Loucy (cell line): ENCODE measurements around the gene NRCAM.

Source experiments
- H2AFZ ChIP-seq: fragments of 200-600 bp; sonication (generic); 2 replicates; pipeline ENCODE4 v1.6.0; 2016; ENCODE audit warnings: antibody characterized with exemption, mild to moderate bottlenecking, low read length, moderate library complexity
- H3F3A ChIP-seq: fragments of 200-600 bp; 2 replicates; pipeline ENCODE4 v1.6.0; 2016; ENCODE audit warnings: antibody characterized with exemption, low read depth, mild to moderate bottlenecking
- H3K27me3 ChIP-seq: fragments of 200-600 bp; sonication (generic); 2 replicates; pipeline ENCODE4 v1.6.1; 2014; ENCODE audit warnings: low read length, mild to moderate bottlenecking; ENCODE audit not compliant: insufficient read depth, poor library complexity, severe bottlenecking
- H3K36me3 ChIP-seq: fragments of 200-600 bp; sonication (generic); 2 replicates; pipeline ENCODE4 v1.6.1; 2016; ENCODE audit warnings: low read length; ENCODE audit not compliant: insufficient read depth
- H3K4me1 ChIP-seq: fragments of 200-600 bp; sonication (generic); 2 replicates; pipeline ENCODE4 v1.5.1; 2014; ENCODE audit warnings: low read length, mild to moderate bottlenecking; ENCODE audit not compliant: insufficient read depth, poor library complexity, severe bottlenecking
- H3K4me2 ChIP-seq: fragments of 200-600 bp; sonication (generic); 2 replicates; pipeline ENCODE4 v1.6.0; 2014; ENCODE audit warnings: antibody characterized with exemption, low read length, low read depth, mild to moderate bottlenecking; ENCODE audit not compliant: poor library complexity, severe bottlenecking
- H3K4me3 ChIP-seq: fragments of 200-600 bp; sonication (generic); 2 replicates; pipeline ENCODE4 v1.5.1; 2014; ENCODE audit warnings: low read length, mild to moderate bottlenecking, mixed read lengths; ENCODE audit not compliant: poor library complexity, severe bottlenecking
- H3K79me2 ChIP-seq: fragments of 200-600 bp; sonication (generic); 2 replicates; pipeline ENCODE4 v1.6.1; 2014; ENCODE audit warnings: low read length; ENCODE audit not compliant: insufficient read depth
- H3K9ac ChIP-seq: fragments of 200-600 bp; sonication (generic); 2 replicates; pipeline ENCODE4 v1.6.0; 2014; ENCODE audit warnings: mild to moderate bottlenecking, low read depth, low read length, moderate library complexity; ENCODE audit not compliant: poor library complexity, severe bottlenecking
- H3K9me2 ChIP-seq: fragments of 200-600 bp; sonication (generic); replicated peaks from 2 replicates; pipeline ENCODE4 v1.6.1; 2016; ENCODE audit warnings: low read depth, low read length, mixed read lengths
- H3K9me3 ChIP-seq: fragments of 200-600 bp; sonication (generic); 2 replicates; pipeline ENCODE4 v1.6.1; 2014; ENCODE audit warnings: mild to moderate bottlenecking, antibody characterized with exemption, low read length, low read depth; ENCODE audit not compliant: insufficient read depth
- H4K20me1 ChIP-seq: fragments of 200-600 bp; sonication (generic); 2 replicates; pipeline ENCODE4 v1.6.0; 2014; ENCODE audit warnings: antibody characterized with exemption, low read length, mild to moderate bottlenecking; ENCODE audit not compliant: insufficient read depth, poor library complexity, severe bottlenecking
- CTCF ChIP-seq: fragments of 200-600 bp; sonication (generic); conservative IDR thresholded peaks from 2 replicates; pipeline ENCODE4 v1.5.1; 2014; ENCODE audit warnings: mild to moderate bottlenecking, antibody characterized with exemption, low read length
- EZH2phosphoT487 ChIP-seq: fragments of 200-600 bp; IDR thresholded peaks from 2 replicates; pipeline ENCODE4 v1.6.1; 2018; ENCODE audit warnings: antibody characterized with exemption, mild to moderate bottlenecking, moderate library complexity, borderline replicate concordance

NRCAM gene

GRCh38 chr7:108452707-108453106 lies 3.5 kb downstream of the NRCAM start:
- H3F3A ChIP-seq: no peaks in the 10 kb centered on the region
- H3K9me2 ChIP-seq: no peaks in the 10 kb centered on the region
- no peak for TF ChIP-seq EZH2phosphoT487
- peak; percentile 74 for TF ChIP-seq CTCF
- no peak overlapping the region for H2AFZ ChIP-seq
- no peak overlapping the region for H3K9ac ChIP-seq
- no peaks in the 10 kb centered on the region for H3K36me3 ChIP-seq
- H3K9me3 ChIP-seq: no peaks in the 10 kb centered on the region
- H3K79me2 ChIP-seq: no peaks in the 10 kb centered on the region
- H3K27me3 ChIP-seq: no peaks in the 10 kb centered on the region
- H3K4me3 ChIP-seq: no peak overlapping the region
- no peaks in the 10 kb centered on the region for H4K20me1 ChIP-seq
- H3K4me1 ChIP-seq: no peaks in the 10 kb centered on the region
- no peak overlapping the region for H3K4me2 ChIP-seq

DNA sequence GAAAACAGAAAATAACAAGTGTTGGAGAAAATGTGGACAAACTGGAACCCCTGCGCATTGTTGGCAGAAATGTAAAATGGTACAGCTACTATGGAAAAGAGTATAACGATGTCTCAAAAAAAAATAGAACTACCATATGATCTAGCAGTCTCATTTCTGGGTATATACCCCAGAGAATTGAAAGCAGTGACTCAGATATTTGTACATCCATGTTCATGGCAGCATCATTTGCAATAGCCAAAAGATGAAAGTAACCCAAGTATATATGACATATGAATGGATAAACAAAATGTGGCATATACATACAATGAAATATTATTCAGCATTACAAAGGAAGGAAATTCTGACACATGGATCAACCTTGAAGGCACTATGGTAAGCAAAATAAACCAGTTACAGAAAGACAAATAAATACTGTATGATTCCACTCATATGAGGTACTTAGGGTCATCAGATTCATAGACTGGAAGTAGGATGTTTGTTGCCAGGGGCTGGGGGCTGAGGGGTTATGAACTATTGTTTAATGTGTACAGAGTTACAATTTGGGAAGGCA lies 4.9 kb downstream of the NRCAM start:
- Histone ChIP-seq H3K9me3 (no peaks in the 10 kb centered on the region), H3K4me1 (no peaks in the 10 kb centered on the region), H3K9ac (no peak overlapping the region), H3K79me2 (no peaks in the 10 kb centered on the region), H3K4me3 (no peak overlapping the region), H3K27me3 (no peaks in the 10 kb centered on the region), H3F3A (no peaks in the 10 kb centered on the region), H3K4me2 (no peak overlapping the region), H4K20me1 (no peaks in the 10 kb centered on the region), H3K36me3 (no peaks in the 10 kb centered on the region), H2AFZ (no peak overlapping the region), H3K9me2 (no peaks in the 10 kb centered on the region)
- no peak for TF ChIP-seq EZH2phosphoT487
- no peak for TF ChIP-seq CTCF

DNA sequence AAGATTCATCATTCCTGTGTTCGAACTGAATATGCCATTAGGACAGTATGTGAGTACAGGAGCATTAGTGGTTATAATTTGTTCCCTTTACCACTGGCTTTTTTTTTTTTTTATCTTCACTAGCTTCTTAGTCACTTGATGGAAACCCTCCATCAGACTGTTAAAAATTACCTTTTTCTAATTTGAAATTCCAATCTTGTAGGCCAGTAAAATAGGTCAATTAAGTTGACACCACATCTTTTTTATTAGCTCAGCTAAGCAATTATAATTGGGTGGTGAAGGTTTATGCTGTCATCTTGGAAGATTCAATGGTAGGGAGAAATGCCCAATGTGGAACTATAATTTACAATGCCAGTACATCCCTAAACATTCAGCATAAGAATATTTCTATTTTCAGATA lies 6.1 kb downstream of the NRCAM start:
- Histone ChIP-seq H3F3A (no peaks in the 10 kb centered on the region), H4K20me1 (no peaks in the 10 kb centered on the region), H3K9ac (no peak overlapping the region), H3K9me3 (no peaks in the 10 kb centered on the region), H2AFZ (no peak overlapping the region), H3K4me3 (no peak overlapping the region), H3K36me3 (no peaks in the 10 kb centered on the region), H3K9me2 (no peaks in the 10 kb centered on the region), H3K4me2 (no peak overlapping the region), H3K4me1 (no peaks in the 10 kb centered on the region), H3K79me2 (no peaks in the 10 kb centered on the region), H3K27me3 (no peaks in the 10 kb centered on the region)
- TF ChIP-seq CTCF: no peak
- TF ChIP-seq EZH2phosphoT487: no peak
